Panc1 (cell line): ENCODE measurements around the gene MFSD6. TPM values are rescaled to one million over a fixed set of nuclear protein-coding genes. Genes with fewer than 3 reads are reported as not detected.
A peak's percentile ranks its signal among the peaks of the same experiment; 100 is the strongest.

Experiments used
- ATAC-seq: fragments of 200-7000 bp; cut with Tn5 transposase; 2 replicates; pipeline ENCODE4 v1.9.1; 2020; ENCODE audit warnings: mild to moderate bottlenecking, moderate library complexity
- BruUV-seq: library from RNA; stranded (reverse); fragments of 400-500 nt; replicated peaks from 2 replicates; lab custom pipeline; 2021; lab: Mats Ljungman, UMichigan
- CTCF ChIA-PET: fragments of 300-600 bp; sonication (Branson Sonifier 250); formaldehyde crosslinking; loops from one replicate; lab custom pipeline; 2022; ENCODE audit warnings: antibody characterized with exemption; lab: Charles Lee
- POLR2A ChIA-PET: fragments of 300-600 bp; sonication (Branson Sonifier 250); formaldehyde crosslinking; loops from one replicate; lab custom pipeline; 2022; ENCODE audit warnings: antibody characterized with exemption; lab: Charles Lee
- DNase-seq: peaks from one replicate; pipeline ENCODE4 v3.0.0-alpha.2; 2010; ENCODE audit warnings: low read depth, low spot score
- H3K27ac ChIP-seq: 2 replicates; pipeline ENCODE4 v1.5.1; 2011; ENCODE audit warnings: mild to moderate bottlenecking, low read length, inconsistent platforms
- H3K27me3 ChIP-seq: fragments of 200-500 bp; sonication (Bioruptor generic); 2 replicates; pipeline ENCODE4 v1.6.0; 2014; ENCODE audit warnings: low read length, inconsistent platforms; ENCODE audit not compliant: control insufficient read depth, insufficient read depth
- H3K36me3 ChIP-seq: fragments of 200-500 bp; sonication (Bioruptor generic); 2 replicates; pipeline ENCODE4 v1.5.1; 2014; ENCODE audit warnings: inconsistent platforms, mild to moderate bottlenecking, low read length, moderate library complexity; ENCODE audit not compliant: control insufficient read depth, insufficient read depth
- H3K4me1 ChIP-seq: 2 replicates; pipeline ENCODE4 v1.5.1; 2011; ENCODE audit warnings: inconsistent platforms, mild to moderate bottlenecking, low read length, moderate library complexity; ENCODE audit not compliant: control insufficient read depth, insufficient read depth
- H3K4me3 ChIP-seq, 2 experiments: 2 replicates each; pipeline ENCODE4 v1.5.1; 2011 to 2012; ENCODE audit warnings: low read depth in 2 of 2, low read length in 2 of 2, mild to moderate bottlenecking in 2 of 2, inconsistent platforms in 1 of 2, moderate library complexity in 1 of 2
- H3K9me3 ChIP-seq: fragments of 200-500 bp; sonication (Bioruptor generic); 2 replicates; pipeline ENCODE4 v1.5.1; 2014; ENCODE audit warnings: low read depth, mild to moderate bottlenecking, inconsistent platforms, low read length, moderate library complexity; ENCODE audit not compliant: control insufficient read depth, insufficient read depth
- SIN3A ChIP-seq: IDR thresholded peaks from 2 replicates; pipeline ENCODE4 v1.6.1; 2012; ENCODE audit warnings: low read depth, mild to moderate bottlenecking, low read length, moderate library complexity, borderline replicate concordance; ENCODE audit not compliant: insufficient read depth
- TCF7L2 ChIP-seq: IDR thresholded peaks from 2 replicates; pipeline ENCODE4 v1.6.1; 2011; ENCODE audit warnings: mild to moderate bottlenecking, low read depth, low read length, inconsistent platforms
- in situ Hi-C: cut with HindIII; loops from 2 replicates; pipeline ENCODE4 v1.10.0; 2016; ENCODE audit warnings: low sequenced_read_pairs, low pct_unique_long_range_greater_than_20kb
- intact Hi-C: fragments of 100-400 bp; cut with micrococcal nuclease; formaldehyde crosslinking; loops from one replicate; pipeline ENCODE4 v1.10.0; 2022; ENCODE audit not compliant: unreplicated experiment
- total RNA-seq: library from RNA; stranded (reverse); gene quantifications from one replicate; pipeline ENCODE4 v1.2.1, GENCODE V29; 2021; ENCODE audit not compliant: unreplicated experiment
- TF ChIP-seq, protein P1 (sequence below): fragments of 450-650 bp; IDR thresholded peaks from 2 replicates; pipeline ENCODE4 v1.5.1; 2017; ENCODE audit warnings: mild to moderate bottlenecking
- TF ChIP-seq, protein P2 (sequence below), 2 experiments: IDR thresholded peaks; 2 replicates each; pipeline ENCODE4 v1.6.1; 2011 to 2012; ENCODE audit warnings: low read depth in 2 of 2, control low read depth in 1 of 2, low read length in 1 of 2, mild to moderate bottlenecking in 1 of 2, moderate library complexity in 1 of 2; ENCODE audit not compliant: insufficient read depth in 1 of 2

The MFSD6 gene
- total RNA-seq, 1 experiment from 2014 or later, result 10.4 TPM

GRCh38 chr2:190535586-190535985, 127.4 kb downstream of the MFSD6 start:
- H3K4me3 ChIP-seq, result peak overlapping the region; percentile 74 to 84
- no peak for ATAC-seq
- H3K9me3 ChIP-seq, result peaks cover 6% of the 10 kb centered on the region; the same call in 1 of the 2 replicates
- no peak for TF ChIP-seq TCF7L2
- TF ChIP-seq SIN3A, result no peak
- TF ChIP-seq, protein P1, sequence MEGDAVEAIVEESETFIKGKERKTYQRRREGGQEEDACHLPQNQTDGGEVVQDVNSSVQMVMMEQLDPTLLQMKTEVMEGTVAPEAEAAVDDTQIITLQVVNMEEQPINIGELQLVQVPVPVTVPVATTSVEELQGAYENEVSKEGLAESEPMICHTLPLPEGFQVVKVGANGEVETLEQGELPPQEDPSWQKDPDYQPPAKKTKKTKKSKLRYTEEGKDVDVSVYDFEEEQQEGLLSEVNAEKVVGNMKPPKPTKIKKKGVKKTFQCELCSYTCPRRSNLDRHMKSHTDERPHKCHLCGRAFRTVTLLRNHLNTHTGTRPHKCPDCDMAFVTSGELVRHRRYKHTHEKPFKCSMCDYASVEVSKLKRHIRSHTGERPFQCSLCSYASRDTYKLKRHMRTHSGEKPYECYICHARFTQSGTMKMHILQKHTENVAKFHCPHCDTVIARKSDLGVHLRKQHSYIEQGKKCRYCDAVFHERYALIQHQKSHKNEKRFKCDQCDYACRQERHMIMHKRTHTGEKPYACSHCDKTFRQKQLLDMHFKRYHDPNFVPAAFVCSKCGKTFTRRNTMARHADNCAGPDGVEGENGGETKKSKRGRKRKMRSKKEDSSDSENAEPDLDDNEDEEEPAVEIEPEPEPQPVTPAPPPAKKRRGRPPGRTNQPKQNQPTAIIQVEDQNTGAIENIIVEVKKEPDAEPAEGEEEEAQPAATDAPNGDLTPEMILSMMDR, result no peak
- no peaks in the 10 kb centered on the region for H3K36me3 ChIP-seq
- no peaks in the 10 kb centered on the region for H3K27me3 ChIP-seq
- H3K27ac ChIP-seq, result peak overlapping the region; percentile 99
- CTCF ChIA-PET, result no interaction called here
- H3K4me1 ChIP-seq, result peaks cover 11% of the 10 kb centered on the region
- no peak for DNase-seq
- in situ Hi-C loops, result no loop called here
- TSS peak; percentile 88 for BruUV-seq
- intact Hi-C loops, result loop anchor here (10.0 kb wide), 1 partner anchor 109 kb away; the partner anchor contains the start of gene NAB1
- POLR2A ChIA-PET, result no interaction called here

- Histone ChIP-seq H3K27ac (no peak overlapping the region), H3K4me1 (peaks cover 7% of the 10 kb centered on the region), H3K9me3 (peaks cover 11% of the 10 kb centered on the region; the same call in 1 of the 2 replicates), H3K4me3 (no peak overlapping the region), H3K36me3 (no peaks in the 10 kb centered on the region), H3K27me3 (no peaks in the 10 kb centered on the region)
- DNase-seq, result no peak
- no TSS peak for BruUV-seq
- TF ChIP-seq, protein P2, sequence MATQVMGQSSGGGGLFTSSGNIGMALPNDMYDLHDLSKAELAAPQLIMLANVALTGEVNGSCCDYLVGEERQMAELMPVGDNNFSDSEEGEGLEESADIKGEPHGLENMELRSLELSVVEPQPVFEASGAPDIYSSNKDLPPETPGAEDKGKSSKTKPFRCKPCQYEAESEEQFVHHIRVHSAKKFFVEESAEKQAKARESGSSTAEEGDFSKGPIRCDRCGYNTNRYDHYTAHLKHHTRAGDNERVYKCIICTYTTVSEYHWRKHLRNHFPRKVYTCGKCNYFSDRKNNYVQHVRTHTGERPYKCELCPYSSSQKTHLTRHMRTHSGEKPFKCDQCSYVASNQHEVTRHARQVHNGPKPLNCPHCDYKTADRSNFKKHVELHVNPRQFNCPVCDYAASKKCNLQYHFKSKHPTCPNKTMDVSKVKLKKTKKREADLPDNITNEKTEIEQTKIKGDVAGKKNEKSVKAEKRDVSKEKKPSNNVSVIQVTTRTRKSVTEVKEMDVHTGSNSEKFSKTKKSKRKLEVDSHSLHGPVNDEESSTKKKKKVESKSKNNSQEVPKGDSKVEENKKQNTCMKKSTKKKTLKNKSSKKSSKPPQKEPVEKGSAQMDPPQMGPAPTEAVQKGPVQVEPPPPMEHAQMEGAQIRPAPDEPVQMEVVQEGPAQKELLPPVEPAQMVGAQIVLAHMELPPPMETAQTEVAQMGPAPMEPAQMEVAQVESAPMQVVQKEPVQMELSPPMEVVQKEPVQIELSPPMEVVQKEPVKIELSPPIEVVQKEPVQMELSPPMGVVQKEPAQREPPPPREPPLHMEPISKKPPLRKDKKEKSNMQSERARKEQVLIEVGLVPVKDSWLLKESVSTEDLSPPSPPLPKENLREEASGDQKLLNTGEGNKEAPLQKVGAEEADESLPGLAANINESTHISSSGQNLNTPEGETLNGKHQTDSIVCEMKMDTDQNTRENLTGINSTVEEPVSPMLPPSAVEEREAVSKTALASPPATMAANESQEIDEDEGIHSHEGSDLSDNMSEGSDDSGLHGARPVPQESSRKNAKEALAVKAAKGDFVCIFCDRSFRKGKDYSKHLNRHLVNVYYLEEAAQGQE (IDR thresholded peaks at IDR 0.05; ENCODE audit: insufficient read depth in 1 of 2, low read depth in 2 of 2, low read length in 1 of 2), result no peak
- TF ChIP-seq, protein P1, result no peak
- TF ChIP-seq SIN3A (no peak), TCF7L2 (no peak)
- ChIA-PET POLR2A (no interaction called here), CTCF (no interaction called here)
- intact Hi-C loops, result loop anchor here (10.0 kb wide), 1 partner anchor 107 kb away; the partner anchor contains the start of gene NAB1
- in situ Hi-C loops, result no loop called here
- no peak for ATAC-seq
Measured at GRCh38 chr2:190537765-190538164, 129.6 kb downstream of the MFSD6 start.
